GM12878 (cell line): ENCODE data around the gene SOX18. TPM values are rescaled to one million over a fixed set of nuclear protein-coding genes. Genes with fewer than 3 reads are reported as not detected.

Source experiments
- microRNA-seq: library from miRNA; unstranded; fragments of <30 nt; microRNA quantifications from one replicate; pipeline ENCODE4, GENCODE V29; 2018
- polyA plus RNA-seq, 11 experiments: library from polyadenylated mRNA; depleted of rRNA in 4 of 11; unstranded in 6 of 11; stranded (reverse) in 5 of 11; fragments of >200 nt; fragmentation: Nextera tagmentation in 4 of 11; fragmentation: Illumina TruSeq in 1 of 11; extraction: Ambion mirVana in 4 of 11; extraction: Trizol in 1 of 11; gene quantifications; 1 replicate in 1 of 11; 2 replicates in 10 of 11; pipeline versions ENCODE4 v1.2.1 to v1.2.3, GENCODE V29; 2011 to 2016; ENCODE audit warnings: inconsistent platforms in 2 of 11, missing spikeins in 2 of 11, low read depth in 1 of 11
- small RNA-seq: library from RNA; depleted of rRNA; stranded (forward); fragments of <200 nt; gene quantifications from one replicate; pipeline ENCODE3, GENCODE V24; 2014
- total RNA-seq, 4 experiments: library from RNA; depleted of rRNA in 3 of 4; stranded (reverse); fragments of >200 nt in 3 of 4; fragmentation: Illumina TruSeq in 1 of 4; extraction: Trizol in 1 of 4; gene quantifications; 2 replicates each; pipeline versions ENCODE4 v1.2.1 to v1.2.3, GENCODE V29; 2013 to 2021

Gene SOX18
- total and polyA plus RNA-seq, 10 of the 15 experiments (the other 5 are each of a cell fraction or from before 2014, with no cell fraction given): 0.05 to 5.6 (median 0.28) TPM; not detected in 3

Small RNA genes within 50 kb of the gene (microRNA-seq; reads per million reads assigned to microRNA genes)
- gene MIR6813: 2.4 reads per million, percentile 9 among the genes with 10 or more reads in this experiment

Small RNA genes within 50 kb of the gene (small RNA-seq; reads per million reads assigned to genes)
- gene AL355803.1 (not detected), gene MIR6813 (0.31 reads per million)

Other genes starting within 250 kb of the SOX18 start
Only the 7 nearest of the 16 such genes appear.
- 57.6 and 62.5 TPM in 2 replicates for gene PRPF6, start 68.5 kb downstream of the SOX18 start, total RNA-seq (2014; rRNA removed)
- gene PRPF6, start 68.5 kb downstream of the SOX18 start, total RNA-seq (2014; rRNA removed; fragmentation: Illumina TruSeq; extraction: Trizol): 66.1 and 72.2 TPM in 2 replicates
- 100 and 102 TPM in 2 replicates for gene PRPF6, start 68.5 kb downstream of the SOX18 start, total RNA-seq (2021)
- 33.4 and 52.7 TPM in 2 replicates for gene PRPF6, start 68.5 kb downstream of the SOX18 start, polyA plus RNA-seq (2011; rRNA removed)
- gene PRPF6, start 68.5 kb downstream of the SOX18 start, polyA plus RNA-seq (2014; fragmentation: Illumina TruSeq; extraction: Trizol): 53.4 and 73.9 TPM in 2 replicates
- gene PRPF6, start 68.5 kb downstream of the SOX18 start, polyA plus RNA-seq (2014; fragmentation: Nextera tagmentation; extraction: Ambion mirVana): 10 to 100 TPM in 1 of 2 experiments, 1 to 10 TPM in 1; 5.0 to 10.7 TPM
- gene PRPF6, start 68.5 kb downstream of the SOX18 start, polyA plus RNA-seq (2014; rRNA removed): 70.4 and 71.9 TPM in 2 replicates
- 100 to 1,000 TPM in 1 of 2 experiments, 10 to 100 TPM in 1; 97.9 to 102 TPM for gene PRPF6, start 68.5 kb downstream of the SOX18 start, polyA plus RNA-seq (2016; fragmentation: Nextera tagmentation; extraction: Ambion mirVana)
- gene C20orf204, start 13.5 kb downstream of the SOX18 start, total RNA-seq (2014; rRNA removed): 32.4 and 39.5 TPM in 2 replicates
- 3.6 and 4.4 TPM in 2 replicates for gene C20orf204, start 13.5 kb downstream of the SOX18 start, total RNA-seq (2014; rRNA removed; fragmentation: Illumina TruSeq; extraction: Trizol)
- gene C20orf204, start 13.5 kb downstream of the SOX18 start, total RNA-seq (2021): 49.1 and 56.0 TPM in 2 replicates
- 2.9 and 6.9 TPM in 2 replicates for gene C20orf204, start 13.5 kb downstream of the SOX18 start, polyA plus RNA-seq (2011; rRNA removed)
- gene C20orf204, start 13.5 kb downstream of the SOX18 start, polyA plus RNA-seq (2014; fragmentation: Illumina TruSeq; extraction: Trizol): 0.48 and 1.6 TPM in 2 replicates
- gene C20orf204, start 13.5 kb downstream of the SOX18 start, polyA plus RNA-seq (2014; fragmentation: Nextera tagmentation; extraction: Ambion mirVana): under 1 TPM; 0.24 to 0.38 TPM
- 37.1 and 42.9 TPM in 2 replicates for gene C20orf204, start 13.5 kb downstream of the SOX18 start, polyA plus RNA-seq (2014; rRNA removed)
- gene C20orf204, start 13.5 kb downstream of the SOX18 start, polyA plus RNA-seq (2016; fragmentation: Nextera tagmentation; extraction: Ambion mirVana): 10 to 100 TPM; 17.9 to 20.4 TPM
- gene TCEA2, start 13.6 kb upstream of the SOX18 start, total RNA-seq (2014; rRNA removed): 13.4 and 17.2 TPM in 2 replicates
- 8.8 and 9.3 TPM in 2 replicates for gene TCEA2, start 13.6 kb upstream of the SOX18 start, total RNA-seq (2014; rRNA removed; fragmentation: Illumina TruSeq; extraction: Trizol)
- 38.0 and 42.5 TPM in 2 replicates for gene TCEA2, start 13.6 kb upstream of the SOX18 start, total RNA-seq (2021)
- 11.4 and 13.2 TPM in 2 replicates for gene TCEA2, start 13.6 kb upstream of the SOX18 start, polyA plus RNA-seq (2011; rRNA removed)
- gene TCEA2, start 13.6 kb upstream of the SOX18 start, polyA plus RNA-seq (2014; fragmentation: Illumina TruSeq; extraction: Trizol): 2.8 and 10.8 TPM in 2 replicates
- 10 to 100 TPM in 1 of 2 experiments, 1 to 10 TPM in 1; 3.4 to 12.3 TPM for gene TCEA2, start 13.6 kb upstream of the SOX18 start, polyA plus RNA-seq (2014; fragmentation: Nextera tagmentation; extraction: Ambion mirVana)
- gene TCEA2, start 13.6 kb upstream of the SOX18 start, polyA plus RNA-seq (2014; rRNA removed): 17.8 and 26.0 TPM in 2 replicates
- gene TCEA2, start 13.6 kb upstream of the SOX18 start, polyA plus RNA-seq (2016; fragmentation: Nextera tagmentation; extraction: Ambion mirVana): 10 to 100 TPM; 21.2 to 22.0 TPM
- gene RGS19, start 29.9 kb upstream of the SOX18 start, total RNA-seq (2014; rRNA removed): 56.0 and 62.4 TPM in 2 replicates
- gene RGS19, start 29.9 kb upstream of the SOX18 start, total RNA-seq (2014; rRNA removed; fragmentation: Illumina TruSeq; extraction: Trizol): 15.2 and 15.3 TPM in 2 replicates
- gene RGS19, start 29.9 kb upstream of the SOX18 start, total RNA-seq (2021): 47.1 and 51.0 TPM in 2 replicates
- gene RGS19, start 29.9 kb upstream of the SOX18 start, polyA plus RNA-seq (2011; rRNA removed): 22.6 and 34.7 TPM in 2 replicates
- 4.7 and 9.6 TPM in 2 replicates for gene RGS19, start 29.9 kb upstream of the SOX18 start, polyA plus RNA-seq (2014; fragmentation: Illumina TruSeq; extraction: Trizol)
- gene RGS19, start 29.9 kb upstream of the SOX18 start, polyA plus RNA-seq (2014; fragmentation: Nextera tagmentation; extraction: Ambion mirVana): 1 to 10 TPM in 1 of 2 experiments, under 1 TPM in 1; 0.82 to 3.3 TPM
- 61.4 and 64.3 TPM in 2 replicates for gene RGS19, start 29.9 kb upstream of the SOX18 start, polyA plus RNA-seq (2014; rRNA removed)
- 10 to 100 TPM; 45.0 to 53.5 TPM for gene RGS19, start 29.9 kb upstream of the SOX18 start, polyA plus RNA-seq (2016; fragmentation: Nextera tagmentation; extraction: Ambion mirVana)
- gene OPRL1, start 30.4 kb upstream of the SOX18 start, total RNA-seq (2014; rRNA removed): 0.34 and 0.38 TPM in 2 replicates
- 0.09 and 0.14 TPM in 2 replicates for gene OPRL1, start 30.4 kb upstream of the SOX18 start, total RNA-seq (2014; rRNA removed; fragmentation: Illumina TruSeq; extraction: Trizol)
- gene OPRL1, start 30.4 kb upstream of the SOX18 start, total RNA-seq (2021): 0.41 and 0.51 TPM in 2 replicates
- gene OPRL1, start 30.4 kb upstream of the SOX18 start, polyA plus RNA-seq (2011; rRNA removed): 0.14 and 0.38 TPM in 2 replicates
- 0.15 TPM in 1 of 2 replicates, not detected in the other for gene OPRL1, start 30.4 kb upstream of the SOX18 start, polyA plus RNA-seq (2014; fragmentation: Illumina TruSeq; extraction: Trizol)
- under 1 TPM in 1 of 2 experiments, not detected in 1; 0.04 TPM for gene OPRL1, start 30.4 kb upstream of the SOX18 start, polyA plus RNA-seq (2014; fragmentation: Nextera tagmentation; extraction: Ambion mirVana)
- gene OPRL1, start 30.4 kb upstream of the SOX18 start, polyA plus RNA-seq (2014; rRNA removed): 0.27 and 0.36 TPM in 2 replicates
- gene OPRL1, start 30.4 kb upstream of the SOX18 start, polyA plus RNA-seq (2016; fragmentation: Nextera tagmentation; extraction: Ambion mirVana): under 1 TPM; 0.12 to 0.24 TPM
- not detected in 2 replicates for gene LKAAEAR1, start 34.8 kb upstream of the SOX18 start, total RNA-seq (2014; rRNA removed)
- gene LKAAEAR1, start 34.8 kb upstream of the SOX18 start, total RNA-seq (2014; rRNA removed; fragmentation: Illumina TruSeq; extraction: Trizol): not detected in 2 replicates
- not detected in 2 replicates for gene LKAAEAR1, start 34.8 kb upstream of the SOX18 start, total RNA-seq (2021)
- gene LKAAEAR1, start 34.8 kb upstream of the SOX18 start, polyA plus RNA-seq (2011; rRNA removed): not detected in 2 replicates
- gene LKAAEAR1, start 34.8 kb upstream of the SOX18 start, polyA plus RNA-seq (2014; fragmentation: Illumina TruSeq; extraction: Trizol): not detected in 2 replicates
- gene LKAAEAR1, start 34.8 kb upstream of the SOX18 start, polyA plus RNA-seq (2014; fragmentation: Nextera tagmentation; extraction: Ambion mirVana): not detected
- not detected in 2 replicates for gene LKAAEAR1, start 34.8 kb upstream of the SOX18 start, polyA plus RNA-seq (2014; rRNA removed)
- not detected for gene LKAAEAR1, start 34.8 kb upstream of the SOX18 start, polyA plus RNA-seq (2016; fragmentation: Nextera tagmentation; extraction: Ambion mirVana)
- gene NPBWR2, start 57.9 kb upstream of the SOX18 start, total RNA-seq (2014; rRNA removed): not detected in 2 replicates
- not detected in 2 replicates for gene NPBWR2, start 57.9 kb upstream of the SOX18 start, total RNA-seq (2014; rRNA removed; fragmentation: Illumina TruSeq; extraction: Trizol)
- not detected in 2 replicates for gene NPBWR2, start 57.9 kb upstream of the SOX18 start, total RNA-seq (2021)
- not detected in 2 replicates for gene NPBWR2, start 57.9 kb upstream of the SOX18 start, polyA plus RNA-seq (2011; rRNA removed)
- not detected in 2 replicates for gene NPBWR2, start 57.9 kb upstream of the SOX18 start, polyA plus RNA-seq (2014; fragmentation: Illumina TruSeq; extraction: Trizol)
- gene NPBWR2, start 57.9 kb upstream of the SOX18 start, polyA plus RNA-seq (2014; fragmentation: Nextera tagmentation; extraction: Ambion mirVana): not detected
- gene NPBWR2, start 57.9 kb upstream of the SOX18 start, polyA plus RNA-seq (2014; rRNA removed): not detected in 2 replicates
- gene NPBWR2, start 57.9 kb upstream of the SOX18 start, polyA plus RNA-seq (2016; fragmentation: Nextera tagmentation; extraction: Ambion mirVana): not detected